NCI-H1694 (cell line): ENCODE data around the gene RAP1A.
A peak's percentile ranks its signal among the peaks of the same experiment; 100 is the strongest.
"Not testable (repeated sequence)": the region's sequence is repeated elsewhere in the genome, so short reads cannot be mapped to it uniquely, and the experiment has no call there.

Experiments used
- DNase-seq: peaks from one replicate; lab custom pipeline; 2025; lab: John Stamatoyannopoulos, UW

Gene RAP1A

DNA sequence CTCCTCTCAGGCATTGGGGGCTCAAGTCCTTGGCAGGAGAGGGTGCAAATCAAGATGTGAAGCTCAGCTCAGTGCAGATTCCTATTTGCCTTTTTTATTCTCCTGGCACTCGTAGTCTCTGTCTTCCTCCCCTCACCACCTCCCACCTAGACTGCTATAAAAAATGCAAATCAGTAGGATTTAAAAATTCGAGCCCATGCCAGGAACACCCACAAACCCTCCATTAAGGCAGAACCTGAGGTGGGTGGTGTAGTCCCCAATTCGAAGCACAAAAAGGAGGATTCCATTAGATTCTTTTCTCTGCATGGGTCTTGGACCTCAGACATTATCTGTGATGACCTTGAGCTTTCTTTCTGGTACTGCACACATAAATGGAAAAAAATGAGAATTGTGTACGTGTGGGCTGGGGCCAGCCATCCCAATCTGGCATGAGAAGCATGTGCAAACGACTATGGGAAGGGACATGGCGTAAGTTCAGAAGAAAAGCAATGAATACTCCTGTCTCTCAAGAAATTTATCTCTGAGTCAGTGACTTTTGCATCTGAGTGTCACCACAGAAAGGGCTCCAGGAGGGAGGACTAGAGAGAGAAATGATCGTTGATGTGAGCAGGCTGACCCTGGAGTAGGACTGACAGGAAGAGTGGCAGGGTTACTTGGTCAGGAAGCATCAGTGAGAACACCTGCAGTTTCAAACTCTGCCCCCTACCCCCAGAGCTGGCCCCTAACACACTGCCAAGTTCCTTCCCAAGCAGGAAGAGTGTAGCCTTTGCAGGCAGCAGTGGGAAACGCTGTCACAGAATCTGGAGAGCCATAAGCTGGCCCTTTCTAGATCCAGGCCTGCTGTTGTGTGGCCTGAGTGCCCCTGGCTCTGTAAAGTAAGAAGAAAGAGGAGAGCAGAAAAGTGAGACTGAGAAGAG is 117.9 kb downstream of the RAP1A start:
- no peak for DNase-seq

DNA sequence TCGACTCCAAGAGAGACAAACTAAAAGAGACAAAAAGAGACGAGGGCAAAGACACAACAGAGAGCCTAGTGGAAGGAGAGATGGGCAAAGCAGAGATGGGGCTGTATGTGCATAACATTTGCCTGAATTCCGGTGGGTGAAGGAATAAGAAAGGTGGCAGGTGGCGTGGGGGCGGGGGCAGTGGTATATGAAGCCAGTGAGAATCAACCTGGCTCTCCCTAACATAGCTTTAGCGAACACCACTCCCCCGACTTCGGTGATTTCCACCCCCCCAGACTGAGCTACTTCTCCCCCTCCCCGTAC is 118.5 kb downstream of the RAP1A start:
- DNase-seq, result no peak

DNA sequence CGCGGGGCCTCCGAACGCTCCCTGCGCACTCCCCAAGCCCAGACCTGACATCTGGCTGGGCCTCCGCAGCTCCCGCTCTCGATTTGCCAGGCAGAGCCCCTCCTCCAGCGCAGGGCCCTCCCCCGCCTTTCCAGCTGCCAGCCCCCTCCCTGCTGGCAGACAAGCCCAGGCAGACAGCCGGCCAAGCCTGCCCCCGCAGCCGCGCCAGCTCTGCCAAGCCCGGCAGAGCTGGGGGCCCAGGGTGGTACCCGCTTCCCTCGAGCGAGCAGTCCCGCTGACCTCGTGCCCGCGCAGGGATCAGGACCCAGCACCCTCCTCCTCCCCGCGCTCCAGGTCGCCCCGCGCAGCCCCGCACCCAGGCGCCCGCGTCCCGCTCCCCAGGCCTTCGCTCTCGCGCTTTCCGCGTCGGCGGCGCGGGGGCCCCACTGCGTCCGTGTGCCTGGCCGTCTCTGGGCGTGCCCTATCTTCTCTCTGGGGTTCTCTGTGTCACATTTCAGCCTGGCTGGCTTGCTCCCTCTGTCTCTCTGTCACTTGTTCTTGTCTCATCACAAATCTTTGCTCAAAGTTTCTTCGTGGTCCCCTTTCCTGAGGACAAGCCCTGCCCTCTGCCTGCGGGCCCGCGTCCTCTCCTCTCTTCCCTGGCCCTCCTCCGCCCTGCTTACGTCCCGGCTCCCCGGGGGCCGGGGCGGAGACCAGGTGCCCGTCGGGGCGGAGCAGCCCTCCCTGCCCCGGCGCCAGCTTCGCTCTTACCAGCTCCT is 119.0 kb downstream of the RAP1A start:
- peak; percentile 85 for DNase-seq

DNA sequence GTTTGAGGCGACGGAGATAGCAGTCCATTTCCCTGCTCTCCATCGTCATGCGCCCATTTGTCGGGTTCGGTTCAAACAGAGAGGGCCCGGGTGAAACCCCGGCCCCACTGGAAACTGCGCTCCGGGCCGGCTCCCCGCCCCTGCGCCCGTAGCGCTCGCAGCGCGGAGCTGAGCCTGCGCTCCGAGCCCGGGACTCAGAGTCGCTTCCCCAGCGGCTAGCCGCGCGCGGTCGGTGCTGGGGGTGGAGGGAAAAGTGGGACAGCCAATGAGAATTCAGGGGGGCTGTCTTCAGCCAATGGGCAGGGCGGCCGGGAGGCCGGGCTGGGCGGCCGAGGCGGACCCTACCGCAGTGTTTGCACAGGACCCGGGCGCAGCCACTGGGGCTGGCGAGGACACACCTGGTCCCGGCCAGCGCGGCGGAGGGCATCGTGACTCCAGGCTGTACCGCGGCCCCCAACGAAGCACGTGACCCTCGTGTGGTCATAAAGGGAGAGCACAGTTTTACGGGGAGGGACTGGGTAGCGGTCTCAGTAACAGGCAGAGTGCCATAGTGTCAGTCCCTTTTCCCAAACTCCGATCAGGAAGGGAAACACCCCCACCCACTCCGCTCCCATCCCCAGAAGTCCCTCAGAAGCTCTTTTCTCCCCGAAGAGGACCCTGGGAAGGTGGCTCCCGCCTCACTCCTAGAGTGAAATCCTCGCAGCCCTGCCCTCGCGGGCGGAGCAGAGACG is 119.8 kb downstream of the RAP1A start, which contains the start of gene INKA2:
Gene INKA2 (minus strand): TSS at position 202 of the 731 bp plus-strand sequence. CDS start 153 bp downstream, at position 49.
- DNase-seq, result peak; percentile 90

DNA sequence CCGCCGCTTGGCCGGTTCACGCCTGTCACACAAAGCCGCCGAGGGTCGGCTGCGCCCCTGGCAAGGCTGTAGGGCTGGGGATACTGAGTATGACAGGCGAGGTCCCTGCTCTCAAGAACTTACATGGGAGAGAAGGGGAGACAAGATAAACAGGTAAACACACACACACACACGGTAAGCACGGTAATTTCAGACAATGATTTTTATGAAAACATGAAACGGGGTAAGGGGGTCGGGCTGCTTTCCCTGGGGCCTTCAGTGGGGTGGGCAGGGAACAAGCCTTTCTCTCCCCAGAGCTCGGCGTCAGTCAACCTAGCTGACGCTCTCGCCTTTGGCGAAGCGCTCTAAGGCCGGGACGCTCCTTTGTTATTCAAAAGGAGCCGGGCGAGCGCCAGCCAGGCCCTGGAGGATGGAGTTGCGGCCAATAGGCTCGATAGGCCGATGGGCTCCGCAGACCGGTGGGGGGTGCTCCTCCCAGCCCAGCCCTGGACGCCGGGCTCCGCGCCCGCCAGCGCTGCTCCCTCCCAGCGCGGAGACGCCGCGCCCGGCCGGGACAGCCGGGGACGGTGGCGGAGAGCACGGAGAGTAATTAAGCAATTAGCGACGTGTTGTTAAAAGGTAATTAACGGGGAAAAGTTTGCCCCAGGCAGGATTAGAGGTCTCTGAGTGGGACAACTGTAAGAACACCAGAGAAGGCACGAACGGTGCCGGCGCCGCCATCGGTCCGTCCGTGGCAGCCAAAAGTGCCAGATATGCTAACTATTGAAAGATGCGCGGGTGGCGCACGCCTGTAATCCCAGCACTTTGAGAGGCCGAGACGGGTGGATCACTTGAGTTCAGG is 120.6 kb downstream of the RAP1A start:
- DNase-seq, result peak; percentile 66

DNA sequence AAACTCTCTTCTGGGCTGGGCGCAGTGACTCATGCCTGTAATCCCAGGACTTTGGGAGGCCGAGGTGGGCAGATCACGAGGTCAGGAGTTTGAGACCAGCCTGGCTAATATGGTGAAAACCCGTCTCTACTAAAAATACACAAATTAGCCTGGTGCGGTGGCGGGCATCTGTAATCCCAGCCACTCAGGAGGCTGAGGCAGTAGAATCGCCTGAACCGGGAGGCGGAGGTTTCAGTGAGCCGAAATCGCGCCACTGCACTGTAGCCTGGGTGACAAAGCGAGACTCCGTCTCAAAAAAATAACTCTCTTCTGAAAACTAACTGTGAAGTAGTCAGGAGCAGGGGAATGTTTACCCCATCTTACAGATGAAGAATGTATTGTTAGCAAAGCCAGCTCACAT is 122.7 kb downstream of the RAP1A start:
- DNase-seq, result not testable (repeated sequence)

DNA sequence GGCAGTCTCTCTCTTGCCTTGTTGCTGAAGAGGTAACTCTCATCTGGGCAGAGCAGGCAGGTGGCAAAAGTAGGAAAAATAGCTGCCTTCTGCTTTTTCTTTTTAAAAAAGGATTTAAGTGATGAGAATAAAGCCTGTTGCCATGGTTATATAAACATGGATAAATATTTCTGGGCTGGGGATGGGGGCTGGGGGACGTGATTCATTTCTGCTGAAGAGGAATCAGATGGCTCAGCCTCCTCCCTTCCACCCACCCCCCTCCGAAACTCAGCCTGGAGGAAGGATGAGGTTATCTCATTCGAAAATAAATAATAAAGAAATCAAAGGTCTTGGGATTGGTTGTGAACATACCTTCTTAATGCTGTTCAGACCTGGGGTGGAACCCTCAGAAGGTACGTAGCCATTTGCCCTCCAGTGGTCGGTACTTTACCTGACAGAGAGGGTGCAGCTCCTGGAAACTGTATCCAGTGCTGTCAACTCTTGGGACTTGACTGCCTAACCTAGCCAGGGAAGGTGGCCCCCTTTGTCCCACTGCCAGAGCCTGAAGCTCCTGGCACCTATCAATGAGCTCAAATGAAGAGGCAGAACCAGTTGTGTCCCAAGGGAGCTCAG is 123.5 kb downstream of the RAP1A start:
- no peak for DNase-seq

DNA sequence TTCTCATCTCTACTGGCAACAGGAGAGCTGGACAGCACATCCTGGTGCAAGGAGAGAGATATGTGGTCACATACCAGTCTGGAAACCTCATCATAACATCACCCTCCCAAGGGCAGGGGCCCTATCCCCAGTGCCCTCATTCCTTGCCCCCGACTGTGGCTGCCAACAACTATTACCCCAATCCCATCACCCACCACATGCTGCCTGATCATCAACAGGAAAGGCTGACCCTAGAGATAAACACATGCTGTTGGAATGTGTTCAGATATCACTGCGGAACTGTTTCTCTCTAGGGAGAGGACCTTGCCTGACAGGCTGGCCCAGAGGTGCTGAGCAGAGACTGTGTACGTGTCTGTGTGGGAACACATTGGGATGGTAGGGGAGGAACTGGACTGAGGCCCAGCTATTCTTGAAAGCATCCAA is 124.1 kb downstream of the RAP1A start:
- no peak for DNase-seq

DNA sequence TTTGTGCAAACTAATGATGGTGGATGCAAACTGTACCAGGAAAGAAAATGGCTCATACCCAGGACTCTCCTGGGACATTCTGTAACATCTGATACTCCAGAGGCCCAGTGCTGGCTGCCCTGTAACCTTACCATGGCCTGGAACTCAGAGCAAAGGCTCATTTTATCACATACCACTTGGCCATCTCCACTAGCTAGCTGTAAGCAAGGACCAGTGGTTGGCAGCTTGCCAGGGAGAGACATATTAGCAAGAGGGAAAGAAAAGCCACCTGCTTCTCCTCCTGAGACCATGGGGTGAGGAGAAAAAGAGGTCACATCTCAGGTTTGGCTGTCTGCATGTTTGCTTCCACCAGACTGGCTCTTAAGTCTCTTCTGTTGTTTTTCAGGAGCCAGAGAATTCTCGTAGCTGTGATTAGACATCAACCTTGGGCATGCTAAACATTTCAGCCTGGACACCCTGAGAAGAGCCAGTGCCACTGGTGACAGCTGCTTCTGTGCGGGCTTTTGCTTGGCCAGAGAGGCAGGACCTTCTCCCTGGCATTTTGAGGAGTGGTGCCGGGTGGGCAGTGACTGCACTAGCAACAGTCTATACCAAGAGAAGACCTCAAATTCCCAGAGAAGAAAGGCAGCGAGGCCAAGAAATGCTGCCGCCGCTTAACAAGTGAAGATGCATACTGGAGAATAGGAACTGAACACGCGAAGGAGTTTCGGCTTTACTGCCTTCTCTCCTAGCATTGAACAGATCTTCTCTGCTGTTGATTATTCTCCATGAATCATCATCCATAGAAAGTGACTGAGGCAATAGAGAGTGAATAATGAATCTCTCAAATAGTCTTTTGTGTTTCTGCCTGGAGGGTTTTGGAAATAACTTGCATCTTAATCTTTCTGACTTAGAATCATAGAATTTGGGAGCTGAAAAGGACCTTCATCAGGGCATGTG is 126.4 kb downstream of the RAP1A start:
- DNase-seq, result no peak

DNA sequence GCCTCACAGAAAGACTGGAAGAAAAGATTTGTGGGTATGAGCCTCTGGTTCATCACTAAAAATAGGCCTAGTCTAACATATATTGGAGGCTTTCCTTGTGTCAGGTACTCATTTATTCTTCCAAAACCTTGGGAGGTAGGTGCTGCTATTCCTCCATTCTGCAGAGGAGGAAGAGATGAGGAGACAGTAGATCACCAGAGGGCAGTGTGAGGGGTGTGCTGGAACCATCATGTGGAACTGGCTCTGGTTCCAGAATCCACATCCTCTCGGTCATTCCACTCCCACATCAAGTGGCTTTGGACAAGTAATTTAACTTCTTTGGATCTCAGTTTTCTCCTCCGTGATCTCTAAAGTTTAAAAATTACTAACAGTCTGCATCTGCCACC is 127.0 kb downstream of the RAP1A start:
- no peak for DNase-seq

DNA sequence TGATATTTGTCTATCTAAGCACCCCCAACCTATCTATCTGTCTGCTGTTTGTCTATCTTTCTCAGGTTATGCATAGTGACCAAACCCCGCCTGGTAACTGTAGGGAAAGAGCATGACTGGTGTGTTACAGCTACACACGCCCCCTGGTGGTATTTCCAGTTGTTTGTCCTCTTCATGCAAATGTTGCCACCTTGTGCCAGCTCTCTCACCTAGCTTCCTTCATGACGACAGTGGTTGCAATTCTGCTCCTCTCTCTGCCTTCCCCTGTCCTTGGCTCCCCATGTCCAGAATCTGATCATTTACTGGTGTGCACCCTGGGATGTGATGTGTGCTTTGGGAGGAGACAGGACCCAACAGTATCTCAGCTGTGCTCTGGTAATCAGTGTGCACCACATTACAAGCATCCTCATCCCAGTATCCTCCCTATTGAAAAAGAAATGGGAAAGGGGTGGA is 127.7 kb downstream of the RAP1A start:
- DNase-seq, result peak; percentile 89

DNA sequence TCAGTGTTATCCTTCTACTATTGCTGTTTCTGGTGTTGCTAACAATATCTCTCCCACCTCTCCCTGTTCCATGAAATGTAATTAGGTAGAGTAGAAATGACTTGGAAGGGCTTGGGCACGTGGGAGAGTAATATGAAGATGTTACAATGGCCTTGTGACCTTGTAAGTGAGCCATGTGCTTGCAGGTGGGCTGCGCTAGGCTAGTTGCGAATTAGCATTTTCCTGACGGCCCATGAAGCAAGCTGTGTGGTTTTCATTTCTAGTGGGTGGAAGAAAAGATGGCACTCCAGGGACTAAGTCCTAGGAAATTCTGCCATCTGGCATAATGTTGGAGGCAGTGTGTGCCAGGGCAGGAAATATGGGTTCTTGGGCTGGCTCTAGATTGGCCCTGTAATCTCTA is 128.4 kb downstream of the RAP1A start:
- no peak for DNase-seq

DNA sequence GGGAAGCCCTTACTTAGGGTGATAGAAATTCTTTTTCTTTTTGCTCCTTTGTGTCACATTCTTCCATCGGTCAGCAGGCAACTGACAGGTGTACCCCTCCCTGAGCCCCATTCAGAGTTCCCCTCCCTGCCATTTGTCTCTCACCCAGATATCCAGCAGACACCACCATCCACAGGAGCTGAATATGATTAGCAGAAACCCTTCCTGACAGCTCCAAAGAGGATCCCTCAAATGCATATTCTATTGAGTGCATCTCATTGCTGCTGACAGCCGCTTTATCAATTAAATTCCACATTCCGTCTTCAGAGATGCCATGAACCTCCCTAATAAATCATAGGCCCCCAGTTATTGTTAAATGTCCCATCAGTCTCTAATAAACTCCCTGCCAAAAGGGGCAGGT is 130.0 kb downstream of the RAP1A start:
- no peak for DNase-seq

DNA sequence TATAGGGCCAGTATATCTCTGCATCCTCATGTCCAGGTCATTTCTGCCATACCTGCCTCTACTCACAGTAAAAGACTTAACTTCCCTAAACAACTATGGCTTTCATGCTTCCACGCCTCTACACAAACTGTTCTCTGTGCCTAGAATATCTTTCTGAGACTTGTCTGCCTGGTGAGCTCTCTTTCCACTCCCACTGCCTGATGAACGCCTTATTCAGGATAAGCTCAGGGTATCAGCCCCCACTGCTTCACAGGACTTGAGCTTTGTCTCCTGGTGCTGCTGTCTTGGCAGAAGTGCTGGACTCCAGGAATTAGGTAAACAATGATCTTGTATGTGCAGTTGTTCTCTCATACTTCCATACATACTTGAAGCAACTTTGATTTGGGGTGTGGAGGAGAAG is 131.3 kb downstream of the RAP1A start:
- no peak for DNase-seq

DNA sequence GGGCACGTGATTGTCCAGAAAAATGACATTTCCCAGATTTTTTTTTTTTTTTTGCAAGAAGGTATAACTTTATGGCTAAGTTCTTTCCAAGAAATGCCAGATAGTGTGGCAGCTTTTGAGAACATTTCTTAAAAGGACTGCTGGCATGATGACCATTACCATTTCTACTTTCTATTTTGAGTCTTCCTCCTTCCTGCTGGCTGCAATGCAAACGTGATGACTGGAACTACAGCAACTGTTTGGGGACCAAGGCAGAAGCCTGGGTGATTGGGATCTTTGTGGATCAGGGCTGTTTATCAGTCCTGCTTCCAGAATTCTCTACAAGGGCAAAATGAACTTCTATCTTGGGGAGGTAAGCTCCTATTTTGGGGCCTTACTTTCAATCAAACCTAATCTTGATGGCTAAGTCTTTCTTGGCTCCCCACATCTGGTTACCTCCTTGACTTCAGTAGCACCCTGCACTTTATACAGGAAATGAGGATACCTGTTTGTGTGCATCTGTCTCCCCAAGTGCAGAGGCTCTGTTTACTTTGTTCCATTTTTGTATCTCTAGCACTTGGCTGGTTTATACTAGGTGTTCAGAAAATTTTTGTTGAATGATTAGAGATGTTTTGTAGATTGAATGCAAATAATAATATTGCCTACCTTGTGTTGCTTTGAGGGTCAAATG is 132.5 kb downstream of the RAP1A start:
- DNase-seq, result no peak

DNA sequence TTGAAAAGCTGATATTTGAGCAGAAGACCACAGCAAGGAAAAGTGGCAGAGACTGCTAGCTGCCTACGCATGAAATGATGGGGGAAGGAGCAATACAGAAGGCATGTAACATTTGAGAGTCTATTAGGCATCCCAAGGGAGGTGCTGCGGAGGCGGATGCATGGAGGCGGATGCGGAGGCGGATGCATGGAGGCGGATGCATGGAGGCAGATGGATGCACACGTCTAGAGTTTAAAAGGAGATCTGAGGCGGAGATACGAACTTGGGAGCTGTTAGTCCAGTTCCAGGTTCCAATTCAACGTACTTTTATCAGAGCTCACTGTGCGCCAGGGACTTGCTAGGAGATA is 135.4 kb downstream of the RAP1A start:
- peak; percentile 84 for DNase-seq

DNA sequence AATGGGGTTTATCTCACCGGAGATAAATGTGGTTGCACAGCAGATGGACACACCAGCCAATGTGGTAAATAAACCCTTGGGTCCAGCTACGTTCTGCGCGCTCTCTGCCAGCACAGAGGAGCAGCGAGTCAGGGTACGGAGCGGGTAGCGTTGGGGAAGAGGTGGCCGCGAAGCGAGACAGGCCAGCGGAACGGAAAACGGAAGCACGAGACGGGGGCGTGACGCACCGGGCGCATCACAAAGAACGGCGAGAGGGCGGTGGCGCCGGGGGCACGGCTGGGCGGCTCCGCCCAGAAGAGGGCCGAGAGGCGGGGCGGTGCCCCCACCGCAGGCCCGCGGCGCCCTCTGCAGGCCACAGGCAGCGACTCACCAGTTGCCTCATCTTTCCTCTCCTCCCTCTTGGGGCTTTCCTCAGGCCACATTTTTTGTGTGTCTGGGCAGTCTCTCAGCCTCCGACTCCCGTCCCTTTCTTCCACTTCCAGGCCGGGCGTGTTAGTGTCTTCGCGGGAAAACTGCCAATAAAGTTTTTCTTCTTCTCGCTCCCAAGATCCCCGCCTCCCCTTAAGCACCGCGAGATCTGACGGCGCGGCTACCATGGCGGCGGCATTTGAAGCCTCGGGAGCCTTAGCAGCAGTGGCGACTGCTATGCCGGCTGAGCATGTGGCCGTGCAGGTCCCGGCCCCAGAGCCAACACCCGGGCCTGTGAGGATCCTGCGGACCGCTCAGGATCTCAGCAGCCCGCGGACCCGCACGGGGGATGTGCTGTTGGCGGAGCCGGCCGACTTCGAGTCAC is 135.9 kb downstream of the RAP1A start, which contains the start of gene DDX20:
Gene DDX20 (plus strand): TSS at position 571 of the 793 bp plus-strand sequence. CDS start 24 bp downstream, at position 595.
- peak; percentile 91 for DNase-seq

DNA sequence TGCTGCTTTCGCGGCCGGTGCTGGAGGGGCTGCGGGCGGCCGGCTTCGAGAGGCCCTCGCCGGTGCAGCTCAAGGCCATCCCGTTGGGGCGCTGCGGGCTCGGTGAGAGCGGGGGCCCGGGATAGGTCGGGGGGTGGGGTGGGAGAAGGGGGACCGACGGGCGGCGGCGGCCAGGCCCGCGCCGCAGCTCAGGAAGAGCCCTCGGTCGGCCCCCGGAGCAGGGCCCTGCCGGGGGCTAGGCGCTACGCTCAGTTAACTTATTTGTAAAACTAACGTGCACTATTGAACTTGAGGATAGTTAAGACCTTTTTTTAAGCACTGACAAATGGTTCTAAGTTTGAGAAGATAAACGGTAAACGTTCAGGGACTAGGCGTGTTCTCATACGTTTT is 136.5 kb downstream of the RAP1A start:
- DNase-seq, result no peak

DNA sequence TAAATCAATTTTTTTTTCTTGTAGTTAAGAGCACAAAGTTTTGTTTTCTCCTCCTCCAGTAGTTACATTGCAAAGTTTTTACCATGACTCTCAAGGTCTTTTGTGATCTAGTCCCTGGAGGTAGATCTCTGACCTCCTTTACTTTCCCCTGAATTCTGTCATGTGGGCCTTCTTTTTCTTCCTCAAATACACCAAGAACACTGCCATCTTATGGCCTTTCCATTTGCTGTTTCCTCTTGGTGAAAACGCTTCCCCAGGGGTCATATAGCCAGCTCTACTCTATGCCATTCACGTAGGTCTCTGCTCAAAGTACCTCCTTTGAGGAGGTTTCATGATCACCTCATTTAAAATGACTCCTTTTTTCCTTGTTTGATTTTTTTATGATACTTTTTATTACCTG is 138.8 kb downstream of the RAP1A start:
- no peak for DNase-seq
